SK-N-SH treated with all-trans-retinoic acid at 6 μM for 48 hours (cell line): Measurements from ENCODE around the gene CNOT6L.

Source experiments
- ATAC-seq: fragments of 200-7000 bp; cut with Tn5 transposase; 3 replicates; pipeline ENCODE4 v1.9.1; 2020; ENCODE audit warnings: mild to moderate bottlenecking, moderate library complexity
- ARNTL ChIP-seq: fragments of 450-650 bp; formaldehyde crosslinking; IDR thresholded peaks from 2 replicates; pipeline ENCODE4 v1.5.0; 2020; ENCODE audit warnings: low read depth, mild to moderate bottlenecking, moderate library complexity, borderline replicate concordance
- BACH2 ChIP-seq: fragments of 250-450 bp; sonication (Bioruptor Pico); IDR thresholded peaks from 2 replicates; pipeline ENCODE4 v1.9.0; 2021; ENCODE audit warnings: mild to moderate bottlenecking, borderline replicate concordance
- ESRRG ChIP-seq: fragments of 250-450 bp; sonication (Bioruptor Pico); IDR thresholded peaks from 2 replicates; pipeline ENCODE4 v1.6.1; 2021; ENCODE audit warnings: mild to moderate bottlenecking
- ISL1 ChIP-seq: fragments of 250-450 bp; sonication (Bioruptor Pico); IDR thresholded peaks from 2 replicates; pipeline ENCODE4 v2.1.2; 2022; ENCODE audit warnings: mild to moderate bottlenecking, moderate library complexity
- OSR1 ChIP-seq: fragments of 250-450 bp; sonication (Bioruptor Pico); IDR thresholded peaks from 2 replicates; pipeline ENCODE4 v1.8.0; 2022; ENCODE audit warnings: moderate library complexity, mild to moderate bottlenecking, inconsistent platforms
- PPARA ChIP-seq: fragments of 250-450 bp; sonication (Bioruptor Pico); IDR thresholded peaks from 2 replicates; pipeline ENCODE4 v1.5.0; 2020; ENCODE audit warnings: mild to moderate bottlenecking, borderline replicate concordance
- RARB ChIP-seq: fragments of 250-450 bp; sonication (Bioruptor Pico); IDR thresholded peaks from 2 replicates; pipeline ENCODE4 v1.8.0; 2021; ENCODE audit warnings: mild to moderate bottlenecking, moderate library complexity
- SNAI2 ChIP-seq: fragments of 250-450 bp; sonication (Bioruptor Pico); IDR thresholded peaks from 2 replicates; pipeline ENCODE4 v1.5.0; 2020; ENCODE audit warnings: mild to moderate bottlenecking, moderate library complexity
- TOX ChIP-seq: fragments of 250-450 bp; sonication (Bioruptor Pico); IDR thresholded peaks from 2 replicates; pipeline ENCODE4 v1.8.0; 2021; ENCODE audit warnings: mild to moderate bottlenecking, moderate library complexity, borderline replicate concordance
- ZC3H10 ChIP-seq: fragments of 250-450 bp; sonication (Bioruptor Pico); IDR thresholded peaks from 2 replicates; pipeline ENCODE4 v1.5.1; 2021; ENCODE audit warnings: mild to moderate bottlenecking, moderate library complexity
- ZFP3 ChIP-seq: fragments of 250-450 bp; sonication (Bioruptor Pico); IDR thresholded peaks from 2 replicates; pipeline ENCODE4 v1.5.0; 2020; ENCODE audit warnings: mild to moderate bottlenecking, moderate library complexity
- ZFP30 ChIP-seq: fragments of 450-650 bp; formaldehyde crosslinking; IDR thresholded peaks from 2 replicates; pipeline ENCODE4 v1.5.0; 2022; ENCODE audit warnings: mild to moderate bottlenecking, moderate library complexity
- ZNF565 ChIP-seq: fragments of 450-650 bp; formaldehyde crosslinking; conservative IDR thresholded peaks from 2 replicates; pipeline ENCODE4 v1.5.0; 2020; ENCODE audit warnings: low read depth, mild to moderate bottlenecking, moderate library complexity
- ZNF70 ChIP-seq: fragments of 450-650 bp; formaldehyde crosslinking; IDR thresholded peaks from 2 replicates; pipeline ENCODE4 v1.5.0; 2020; ENCODE audit warnings: mild to moderate bottlenecking, moderate library complexity
- ZNF8 ChIP-seq: fragments of 450-650 bp; formaldehyde crosslinking; IDR thresholded peaks from 2 replicates; pipeline ENCODE4 v1.5.0; 2020; ENCODE audit warnings: mild to moderate bottlenecking, moderate library complexity
- TF ChIP-seq, protein P1 (sequence below): fragments of 250-450 bp; sonication (Bioruptor Pico); IDR thresholded peaks from 2 replicates; pipeline ENCODE4 v1.8.0; 2021; ENCODE audit warnings: low read depth, mild to moderate bottlenecking, moderate library complexity, borderline replicate concordance
- TF ChIP-seq, protein P2 (sequence below): fragments of 250-450 bp; sonication (Bioruptor Pico); IDR thresholded peaks from 2 replicates; pipeline ENCODE4 v1.5.1; 2021; ENCODE audit warnings: mild to moderate bottlenecking, moderate library complexity
- TF ChIP-seq, protein P3 (sequence below): fragments of 250-450 bp; sonication (Bioruptor Pico); IDR thresholded peaks from 2 replicates; pipeline ENCODE4 v1.5.0; 2020; ENCODE audit warnings: mild to moderate bottlenecking, moderate library complexity
- TF ChIP-seq, protein P4 (sequence below): fragments of 250-450 bp; sonication (Bioruptor Pico); IDR thresholded peaks from 2 replicates; pipeline ENCODE4 v1.8.0; 2020; ENCODE audit warnings: mild to moderate bottlenecking, moderate library complexity, borderline replicate concordance

CNOT6L gene

DNA sequence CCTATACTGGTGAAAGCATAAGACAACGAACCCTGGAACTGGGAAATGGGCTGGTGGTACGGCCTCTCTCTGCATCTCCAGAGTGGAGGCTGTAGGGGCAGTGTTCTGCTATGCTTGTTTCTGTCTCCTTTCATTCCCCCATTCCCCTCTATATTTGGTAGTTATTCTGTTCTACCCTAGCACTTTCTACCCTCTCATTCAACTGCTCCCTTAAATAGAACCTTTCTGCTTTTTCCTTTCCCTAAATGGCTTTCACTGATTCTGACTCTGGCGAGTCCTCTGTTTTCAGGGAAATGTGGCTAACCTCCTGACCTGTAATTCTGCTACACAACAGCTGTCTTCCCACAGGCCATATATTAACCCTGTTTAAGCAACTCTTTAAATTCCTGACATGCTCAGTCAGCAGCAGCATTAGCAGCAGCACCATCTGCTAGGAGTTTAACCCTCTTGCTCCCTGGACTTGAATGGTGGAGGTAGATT, 119.4 kb downstream of the CNOT6L start:
- peak; percentile 70 for ATAC-seq
- TF ChIP-seq ZC3H10 (CRISPR knock-in tag) (no peak), ZNF70 (peak; percentile 85)

DNA sequence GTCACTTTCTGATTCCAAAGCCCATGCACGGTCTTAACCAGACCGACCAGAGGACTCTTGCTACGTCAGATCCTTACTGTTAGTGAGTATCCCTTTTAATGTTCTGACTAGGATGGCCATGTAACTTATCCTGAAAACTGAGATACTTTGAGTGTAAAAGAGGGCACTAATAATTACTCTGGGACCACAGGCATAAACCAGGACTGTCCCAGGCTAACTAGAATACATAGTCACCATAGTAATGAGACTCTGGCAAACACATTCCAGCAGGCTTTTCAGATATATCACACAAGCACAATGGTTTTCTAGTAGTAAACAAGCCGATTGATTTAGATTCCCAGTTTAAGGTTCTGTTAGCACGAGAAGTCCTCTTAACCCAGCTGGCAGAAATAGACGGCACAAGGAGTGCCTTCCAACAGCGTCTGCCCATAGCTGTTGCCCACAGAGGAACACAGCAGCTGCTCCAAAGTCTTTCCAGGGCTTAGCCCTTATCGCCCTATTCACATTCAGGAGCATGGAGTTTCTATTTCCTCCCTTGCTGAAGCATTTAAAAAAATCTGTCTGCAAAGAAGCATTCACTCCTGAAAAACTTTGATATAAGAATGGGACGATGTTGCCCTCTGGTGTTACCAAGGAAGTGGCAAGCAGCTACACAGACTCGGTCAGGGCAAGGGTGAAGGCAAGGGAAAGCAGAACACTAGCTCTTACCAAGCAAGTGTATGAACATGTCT, 121.1 kb downstream of the CNOT6L start:
- ATAC-seq = peak; percentile 85
- TF ChIP-seq TOX (CRISPR knock-in tag) (no peak), RARB (CRISPR knock-in tag) (no peak), ARNTL (CRISPR knock-in tag) (no peak)
- TF ChIP-seq, protein P1, sequence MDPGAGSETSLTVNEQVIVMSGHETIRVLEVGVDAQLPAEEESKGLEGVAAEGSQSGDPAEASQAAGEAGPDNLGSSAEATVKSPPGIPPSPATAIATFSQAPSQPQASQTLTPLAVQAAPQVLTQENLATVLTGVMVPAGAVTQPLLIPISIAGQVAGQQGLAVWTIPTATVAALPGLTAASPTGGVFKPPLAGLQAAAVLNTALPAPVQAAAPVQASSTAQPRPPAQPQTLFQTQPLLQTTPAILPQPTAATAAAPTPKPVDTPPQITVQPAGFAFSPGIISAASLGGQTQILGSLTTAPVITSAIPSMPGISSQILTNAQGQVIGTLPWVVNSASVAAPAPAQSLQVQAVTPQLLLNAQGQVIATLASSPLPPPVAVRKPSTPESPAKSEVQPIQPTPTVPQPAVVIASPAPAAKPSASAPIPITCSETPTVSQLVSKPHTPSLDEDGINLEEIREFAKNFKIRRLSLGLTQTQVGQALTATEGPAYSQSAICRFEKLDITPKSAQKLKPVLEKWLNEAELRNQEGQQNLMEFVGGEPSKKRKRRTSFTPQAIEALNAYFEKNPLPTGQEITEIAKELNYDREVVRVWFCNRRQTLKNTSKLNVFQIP (CRISPR knock-in tag) = no peak

DNA sequence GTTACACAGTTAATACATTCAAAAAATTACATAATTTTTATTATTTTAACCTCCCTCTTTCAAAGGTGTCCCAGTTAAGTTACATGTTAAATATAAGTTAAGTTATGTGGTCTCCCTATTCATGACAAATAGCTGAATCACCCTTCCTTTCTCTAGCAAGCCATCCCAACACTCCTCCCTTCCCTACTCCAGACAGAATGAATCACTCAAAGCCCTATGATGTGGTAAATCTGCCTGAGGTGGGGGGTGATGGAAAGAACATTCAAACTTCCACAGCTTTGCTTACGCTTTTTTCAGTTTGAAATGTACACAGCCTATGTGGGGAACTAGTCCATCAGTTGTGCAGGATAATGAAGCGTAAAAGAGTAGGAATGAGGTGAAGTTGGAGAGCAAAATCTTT, 123.4 kb downstream of the CNOT6L start:
- no peak for TF ChIP-seq ZNF8 (CRISPR knock-in tag)
- no peak for TF ChIP-seq TOX (CRISPR knock-in tag)
- TF ChIP-seq RARB (CRISPR knock-in tag) = no peak
- no peak for TF ChIP-seq ZNF70
- no peak for TF ChIP-seq ZNF565 (CRISPR knock-in tag)
- TF ChIP-seq ISL1 (CRISPR knock-in tag) = no peak
- TF ChIP-seq ZFP3 (CRISPR knock-in tag) = no peak
- TF ChIP-seq ARNTL (CRISPR knock-in tag) = no peak
- TF ChIP-seq OSR1 (CRISPR knock-in tag) = no peak
- ATAC-seq = peak; percentile 84

DNA sequence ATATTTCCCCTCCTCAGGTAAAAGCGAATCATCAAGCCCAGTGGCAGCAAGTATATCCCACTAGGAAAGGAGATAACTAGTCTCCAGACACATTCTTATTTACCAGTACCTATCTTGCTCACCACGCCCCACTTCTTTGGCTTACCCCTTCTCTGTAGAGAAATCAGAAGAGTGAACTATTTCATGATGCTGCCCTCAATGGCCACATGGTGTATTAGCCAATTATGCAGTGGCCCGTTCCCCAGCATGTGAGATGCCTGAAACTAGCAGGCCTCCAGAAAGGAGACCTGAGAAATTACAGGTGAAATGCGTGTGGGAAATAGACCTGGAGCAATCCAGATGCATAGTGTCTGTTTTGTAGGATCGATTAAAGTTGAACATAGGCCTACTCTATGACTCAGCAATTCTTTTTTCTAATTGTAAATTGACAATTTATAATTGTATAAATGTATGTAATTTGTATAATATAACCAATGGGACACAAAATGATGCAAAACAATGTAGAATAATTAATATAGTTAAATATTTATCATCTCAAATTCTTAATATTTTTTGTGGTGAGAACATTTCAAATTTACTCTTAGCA, 126.2 kb downstream of the CNOT6L start:
- TF ChIP-seq TOX (CRISPR knock-in tag) = no peak
- TF ChIP-seq PPARA (CRISPR knock-in tag) = no peak
- TF ChIP-seq, protein P1 (CRISPR knock-in tag) = no peak
- no peak for TF ChIP-seq ZC3H10 (CRISPR knock-in tag)
- no peak for TF ChIP-seq SNAI2
- TF ChIP-seq ZFP3 (CRISPR knock-in tag) = no peak
- TF ChIP-seq ARNTL (CRISPR knock-in tag) = no peak
- TF ChIP-seq, protein P2, sequence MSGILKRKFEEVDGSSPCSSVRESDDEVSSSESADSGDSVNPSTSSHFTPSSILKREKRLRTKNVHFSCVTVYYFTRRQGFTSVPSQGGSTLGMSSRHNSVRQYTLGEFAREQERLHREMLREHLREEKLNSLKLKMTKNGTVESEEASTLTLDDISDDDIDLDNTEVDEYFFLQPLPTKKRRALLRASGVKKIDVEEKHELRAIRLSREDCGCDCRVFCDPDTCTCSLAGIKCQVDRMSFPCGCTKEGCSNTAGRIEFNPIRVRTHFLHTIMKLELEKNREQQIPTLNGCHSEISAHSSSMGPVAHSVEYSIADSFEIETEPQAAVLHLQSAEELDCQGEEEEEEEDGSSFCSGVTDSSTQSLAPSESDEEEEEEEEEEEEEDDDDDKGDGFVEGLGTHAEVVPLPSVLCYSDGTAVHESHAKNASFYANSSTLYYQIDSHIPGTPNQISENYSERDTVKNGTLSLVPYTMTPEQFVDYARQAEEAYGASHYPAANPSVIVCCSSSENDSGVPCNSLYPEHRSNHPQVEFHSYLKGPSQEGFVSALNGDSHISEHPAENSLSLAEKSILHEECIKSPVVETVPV (CRISPR knock-in tag) = no peak
- TF ChIP-seq, protein P3, sequence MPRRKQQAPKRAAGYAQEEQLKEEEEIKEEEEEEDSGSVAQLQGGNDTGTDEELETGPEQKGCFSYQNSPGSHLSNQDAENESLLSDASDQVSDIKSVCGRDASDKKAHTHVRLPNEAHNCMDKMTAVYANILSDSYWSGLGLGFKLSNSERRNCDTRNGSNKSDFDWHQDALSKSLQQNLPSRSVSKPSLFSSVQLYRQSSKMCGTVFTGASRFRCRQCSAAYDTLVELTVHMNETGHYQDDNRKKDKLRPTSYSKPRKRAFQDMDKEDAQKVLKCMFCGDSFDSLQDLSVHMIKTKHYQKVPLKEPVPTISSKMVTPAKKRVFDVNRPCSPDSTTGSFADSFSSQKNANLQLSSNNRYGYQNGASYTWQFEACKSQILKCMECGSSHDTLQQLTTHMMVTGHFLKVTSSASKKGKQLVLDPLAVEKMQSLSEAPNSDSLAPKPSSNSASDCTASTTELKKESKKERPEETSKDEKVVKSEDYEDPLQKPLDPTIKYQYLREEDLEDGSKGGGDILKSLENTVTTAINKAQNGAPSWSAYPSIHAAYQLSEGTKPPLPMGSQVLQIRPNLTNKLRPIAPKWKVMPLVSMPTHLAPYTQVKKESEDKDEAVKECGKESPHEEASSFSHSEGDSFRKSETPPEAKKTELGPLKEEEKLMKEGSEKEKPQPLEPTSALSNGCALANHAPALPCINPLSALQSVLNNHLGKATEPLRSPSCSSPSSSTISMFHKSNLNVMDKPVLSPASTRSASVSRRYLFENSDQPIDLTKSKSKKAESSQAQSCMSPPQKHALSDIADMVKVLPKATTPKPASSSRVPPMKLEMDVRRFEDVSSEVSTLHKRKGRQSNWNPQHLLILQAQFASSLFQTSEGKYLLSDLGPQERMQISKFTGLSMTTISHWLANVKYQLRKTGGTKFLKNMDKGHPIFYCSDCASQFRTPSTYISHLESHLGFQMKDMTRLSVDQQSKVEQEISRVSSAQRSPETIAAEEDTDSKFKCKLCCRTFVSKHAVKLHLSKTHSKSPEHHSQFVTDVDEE = no peak
- TF ChIP-seq BACH2 (CRISPR knock-in tag) = no peak
- no peak for TF ChIP-seq ZFP30 (CRISPR knock-in tag)
- no peak for TF ChIP-seq ZNF8 (CRISPR knock-in tag)
- TF ChIP-seq RARB (CRISPR knock-in tag) = no peak
- TF ChIP-seq, protein P4, sequence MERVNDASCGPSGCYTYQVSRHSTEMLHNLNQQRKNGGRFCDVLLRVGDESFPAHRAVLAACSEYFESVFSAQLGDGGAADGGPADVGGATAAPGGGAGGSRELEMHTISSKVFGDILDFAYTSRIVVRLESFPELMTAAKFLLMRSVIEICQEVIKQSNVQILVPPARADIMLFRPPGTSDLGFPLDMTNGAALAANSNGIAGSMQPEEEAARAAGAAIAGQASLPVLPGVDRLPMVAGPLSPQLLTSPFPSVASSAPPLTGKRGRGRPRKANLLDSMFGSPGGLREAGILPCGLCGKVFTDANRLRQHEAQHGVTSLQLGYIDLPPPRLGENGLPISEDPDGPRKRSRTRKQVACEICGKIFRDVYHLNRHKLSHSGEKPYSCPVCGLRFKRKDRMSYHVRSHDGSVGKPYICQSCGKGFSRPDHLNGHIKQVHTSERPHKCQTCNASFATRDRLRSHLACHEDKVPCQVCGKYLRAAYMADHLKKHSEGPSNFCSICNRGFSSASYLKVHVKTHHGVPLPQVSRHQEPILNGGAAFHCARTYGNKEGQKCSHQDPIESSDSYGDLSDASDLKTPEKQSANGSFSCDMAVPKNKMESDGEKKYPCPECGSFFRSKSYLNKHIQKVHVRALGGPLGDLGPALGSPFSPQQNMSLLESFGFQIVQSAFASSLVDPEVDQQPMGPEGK = no peak
- TF ChIP-seq ESRRG = no peak
- TF ChIP-seq ZNF565 (CRISPR knock-in tag) = no peak
- no peak for ATAC-seq
